Measurements from ENCODE around the gene TBCCD1.

GRCh38 chr3:186605561-186606545 is 38.7 kb upstream of the TBCCD1 start:
- TF ChIP-seq POLR2A (IDR thresholded peaks at IDR 0.05), result no peak
- no peak for TF ChIP-seq CTCF (IDR thresholded peaks at IDR 0.05)
